ENCODE results near the gene UQCRQ. TPM values are rescaled to one million over a fixed set of nuclear protein-coding genes. Genes with fewer than 3 reads are reported as not detected.

Gene UQCRQ
- total RNA-seq, 1 donor from 2014 or later = 75.8 TPM

DNA sequence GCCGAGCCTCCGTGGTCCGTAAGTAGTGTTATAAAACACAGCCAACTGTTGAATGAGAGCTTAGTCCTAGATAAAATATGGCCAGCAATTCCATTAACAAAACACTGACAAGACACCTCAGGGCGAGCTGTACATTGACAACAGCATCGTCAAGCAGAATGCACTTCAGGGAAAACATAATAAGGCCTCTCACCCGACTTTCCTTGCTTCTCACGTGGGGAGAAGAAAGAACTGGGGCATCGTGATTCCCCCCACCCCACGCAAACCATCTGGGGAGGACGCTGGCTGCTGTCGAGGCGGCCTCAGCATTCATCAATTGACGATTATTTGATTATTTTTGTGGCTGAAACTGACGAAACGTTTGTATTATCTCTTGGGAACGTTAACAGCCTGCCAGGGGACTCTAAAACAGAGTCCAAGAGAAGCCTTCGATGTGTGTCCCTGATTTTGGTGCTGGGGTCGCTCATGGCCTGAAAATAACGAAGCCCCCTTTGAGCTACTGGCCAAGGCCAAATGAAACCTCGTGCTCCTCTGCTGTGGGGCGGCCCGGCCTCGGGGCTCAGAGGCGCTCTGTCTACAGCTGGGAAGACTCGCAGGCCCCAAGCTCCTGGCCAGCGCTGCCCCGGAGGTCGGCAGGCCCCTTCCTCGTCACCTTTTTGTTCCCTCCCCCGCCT, 637 bp upstream of the UQCRQ start:
- FAIRE-seq (no peak), DNase-seq (ENCODE audit: low spot score in 2 of 2) (no peak)

DNA sequence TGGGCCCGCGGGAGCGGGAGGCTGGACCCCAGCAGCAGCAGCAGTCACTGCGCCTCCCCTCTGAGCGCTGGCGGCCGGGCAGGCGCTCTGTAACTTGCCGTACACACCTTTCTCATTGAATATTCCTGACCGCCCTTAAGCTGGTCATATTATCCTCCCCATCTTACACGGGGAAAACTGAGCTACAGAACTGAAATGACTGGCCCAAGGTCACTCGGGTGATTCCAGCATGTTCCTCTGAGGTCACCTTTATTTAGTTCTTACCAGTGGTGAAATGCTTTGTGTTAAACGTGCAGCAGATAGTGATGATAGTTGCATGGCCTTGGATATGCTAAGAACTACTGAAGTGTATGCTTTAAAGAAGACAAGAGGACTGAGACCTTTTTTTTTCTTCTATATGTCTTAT, 607 bp downstream of the UQCRQ start:
- no peak for FAIRE-seq
- DNase-seq (ENCODE audit: low spot score in 2 of 2) = no peak

DNA sequence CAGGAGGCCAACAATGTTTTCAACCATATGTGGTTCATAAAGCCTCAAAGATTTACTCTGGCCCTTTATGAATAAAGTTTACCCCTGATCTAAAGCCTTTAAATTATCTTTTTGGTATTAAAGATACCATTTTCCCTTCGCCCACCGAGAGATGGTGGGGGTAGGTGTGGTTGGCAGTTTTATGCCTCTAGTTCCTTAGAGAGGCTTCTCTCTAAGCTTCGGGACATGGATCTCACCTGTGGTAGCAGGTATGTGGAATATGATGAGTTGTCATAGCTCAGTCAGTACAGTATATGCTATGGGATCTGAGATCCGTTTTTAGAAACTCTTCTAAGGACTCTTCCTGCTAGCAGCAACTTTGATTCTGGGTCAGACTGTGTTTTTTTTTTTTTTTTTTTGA, 2.3 kb downstream of the UQCRQ start:
- FAIRE-seq = no peak

DNA sequence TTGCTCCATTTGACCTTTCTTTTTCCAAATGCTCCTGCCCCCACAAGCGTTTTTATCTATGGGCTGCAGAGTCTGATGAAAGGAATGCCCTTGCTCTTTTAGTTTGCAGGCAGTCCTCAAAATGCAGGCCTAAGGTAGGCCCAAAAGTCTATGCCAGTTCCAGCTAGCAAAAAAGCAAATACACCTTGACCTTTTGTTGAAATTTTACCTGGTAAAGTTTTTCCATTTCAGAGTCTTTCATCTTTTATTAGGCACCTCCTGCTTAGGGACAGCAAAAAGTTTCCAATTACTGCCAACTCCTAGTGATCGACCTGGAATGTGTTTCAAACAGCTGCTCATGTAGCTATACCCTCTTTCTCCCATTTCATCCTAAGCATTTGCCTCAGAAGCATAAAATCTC, 4.4 kb downstream of the UQCRQ start:
- FAIRE-seq (no peak), DNase-seq (ENCODE audit: low spot score in 2 of 2) (no peak)

More for the DNA sequence above, 2.3 kb downstream of the UQCRQ start:
- no peak for DNase-seq (ENCODE audit: low spot score in 2 of 2)

DNA sequence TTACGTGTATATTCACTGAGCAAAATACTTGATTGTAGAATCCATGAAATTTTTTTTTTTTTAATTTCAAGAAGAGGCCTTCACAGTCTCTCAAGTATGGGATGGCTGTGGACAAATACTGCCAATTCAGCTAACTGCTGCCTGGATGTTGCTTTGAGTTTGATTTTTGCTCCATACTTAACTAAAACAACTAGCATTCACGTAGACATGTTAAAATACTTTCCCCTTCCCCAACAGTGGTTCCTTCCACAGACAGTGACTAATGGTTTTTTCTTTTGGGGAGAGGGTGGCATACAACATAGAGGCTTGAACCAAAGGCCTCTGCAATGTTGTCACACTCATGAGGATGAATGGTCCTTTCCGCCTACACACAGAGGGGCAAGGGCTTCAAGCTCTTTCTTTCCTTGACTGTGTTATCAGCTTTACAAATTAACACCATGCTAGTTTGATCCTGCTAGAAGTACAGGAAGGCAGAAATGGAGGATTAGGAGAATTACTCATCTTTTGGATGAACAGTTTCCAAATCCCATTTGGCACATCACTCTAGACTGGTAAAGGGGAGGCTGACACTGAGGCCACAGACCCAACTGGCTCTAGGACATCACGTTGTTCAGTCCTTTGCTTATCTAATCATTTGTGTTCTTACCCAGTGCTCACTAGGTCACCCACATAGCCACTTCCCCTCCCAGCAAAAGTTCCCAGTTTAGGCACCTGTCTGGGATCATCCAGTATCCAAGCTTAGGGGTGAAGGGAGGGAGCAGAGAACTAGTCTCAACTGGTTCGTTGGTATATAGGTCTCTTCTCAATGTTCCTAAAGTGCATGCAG, 5.2 kb downstream of the UQCRQ start:
- no peak for DNase-seq (ENCODE audit: low spot score in 2 of 2)
- FAIRE-seq = no peak

DNA sequence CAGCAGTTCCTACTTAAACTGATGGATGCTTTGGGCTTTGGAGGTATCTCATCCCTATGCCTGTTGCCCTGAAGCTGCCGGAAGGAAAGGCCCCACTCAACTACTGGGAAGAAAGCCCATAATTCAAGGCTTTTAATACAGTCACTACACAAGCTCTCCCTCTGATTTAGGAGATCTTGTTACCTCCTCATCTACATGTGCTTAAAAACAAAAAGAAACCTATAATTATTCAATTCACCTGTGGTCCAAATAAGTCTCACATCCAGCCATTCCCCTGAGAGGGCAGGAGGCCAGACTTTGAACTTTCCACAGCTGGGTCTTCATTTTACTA, 6.3 kb downstream of the UQCRQ start:
- DNase-seq (ENCODE audit: low spot score in 2 of 2) = no peak
- FAIRE-seq = no peak

DNA sequence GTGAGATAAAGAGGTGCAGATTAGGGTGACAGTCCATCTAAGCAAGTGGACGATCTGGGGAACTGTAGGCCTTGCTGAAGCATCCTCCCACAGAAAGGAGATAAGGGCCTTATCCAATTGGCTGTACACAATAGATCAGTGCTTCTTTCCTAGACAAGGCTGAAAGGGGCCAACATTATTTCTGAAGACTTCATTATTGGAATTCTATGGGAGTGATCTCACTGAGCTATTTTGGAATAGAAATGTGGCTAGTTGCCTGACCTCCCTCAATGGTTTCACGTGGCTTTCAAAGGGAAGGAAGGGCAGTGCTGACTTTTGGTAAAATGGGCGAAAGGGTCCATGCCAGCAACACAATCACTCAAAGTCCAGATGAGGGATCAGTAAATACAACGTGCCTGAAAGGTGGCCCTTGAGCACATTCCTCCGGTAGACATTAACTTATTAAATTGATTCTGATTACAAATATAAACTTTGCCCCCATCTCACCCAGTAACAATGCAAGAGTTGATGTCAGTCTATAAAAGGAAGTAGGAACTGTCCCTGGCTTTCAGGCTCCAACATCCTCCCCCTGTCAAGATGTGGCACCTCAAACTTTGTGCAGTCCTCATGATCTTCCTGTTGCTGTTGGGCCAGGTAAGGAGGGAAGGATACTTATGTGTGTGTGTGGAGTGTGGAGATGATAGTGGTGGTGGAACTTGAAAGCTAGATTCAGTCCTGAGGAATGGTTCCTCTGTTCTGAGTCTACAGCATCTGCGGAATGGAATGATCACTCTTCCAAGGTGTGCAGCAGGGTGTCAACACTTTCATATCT, 6.9 kb downstream of the UQCRQ start, which contains the start of gene LEAP2:
TSS of gene LEAP2 (plus strand) at position 550 of the 811 bp plus-strand sequence. CDS start at position 577, 27 bp downstream.
- no peak for DNase-seq (ENCODE audit: low spot score in 2 of 2)
- no peak for FAIRE-seq

DNA sequence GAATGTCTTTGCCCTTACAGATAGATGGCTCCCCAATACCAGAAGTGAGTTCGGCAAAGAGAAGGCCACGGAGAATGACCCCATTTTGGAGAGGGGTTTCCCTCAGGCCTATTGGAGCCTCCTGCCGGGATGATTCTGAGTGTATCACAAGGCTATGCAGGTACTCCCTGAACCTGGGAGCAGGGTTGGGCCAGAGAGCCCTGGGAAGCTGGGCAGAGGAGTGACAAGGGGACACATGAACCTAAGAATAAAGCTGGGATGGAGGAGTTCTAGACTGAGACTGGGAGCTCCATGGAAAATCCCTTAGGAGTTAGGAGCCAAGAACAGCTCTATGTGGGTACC, 7.5 kb downstream of the UQCRQ start:
- DNase-seq (ENCODE audit: low spot score in 2 of 2) (no peak), FAIRE-seq (no peak)

DNA sequence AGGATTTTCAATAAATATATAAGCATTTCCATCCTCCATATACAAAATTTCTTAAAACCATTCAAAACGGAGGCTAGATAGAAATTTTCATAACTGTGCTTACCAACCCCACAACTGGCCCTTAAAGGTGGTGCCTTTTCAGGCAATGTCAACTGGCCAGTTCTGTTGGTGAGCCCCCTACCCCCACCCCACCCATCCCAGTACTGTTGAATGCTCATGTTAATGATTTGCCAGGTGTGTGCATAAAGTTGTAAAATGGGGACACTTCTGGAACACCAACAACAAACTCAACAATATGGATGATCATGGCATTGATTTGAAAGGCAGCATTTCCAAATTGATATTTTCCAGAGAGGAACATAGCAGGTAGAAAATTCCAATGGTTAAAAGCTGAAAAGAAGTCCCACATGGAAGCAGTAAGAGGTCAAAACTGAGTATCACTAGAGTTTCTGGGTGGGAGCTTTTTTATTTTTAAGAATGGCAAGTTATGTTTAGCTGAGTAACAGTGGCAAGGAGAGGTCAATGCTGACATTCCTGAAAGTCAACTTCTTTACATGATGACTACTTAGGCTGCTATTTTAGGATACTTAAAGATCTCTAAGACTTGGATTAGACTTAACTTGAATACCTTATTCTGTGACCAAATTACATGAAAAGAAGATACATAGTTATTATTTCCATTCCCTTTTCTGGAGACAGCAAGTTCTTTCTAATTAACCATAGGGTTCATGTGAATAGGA, 9.7 kb downstream of the UQCRQ start:
- FAIRE-seq (no peak), DNase-seq (ENCODE audit: low spot score in 2 of 2) (no peak)

DNA sequence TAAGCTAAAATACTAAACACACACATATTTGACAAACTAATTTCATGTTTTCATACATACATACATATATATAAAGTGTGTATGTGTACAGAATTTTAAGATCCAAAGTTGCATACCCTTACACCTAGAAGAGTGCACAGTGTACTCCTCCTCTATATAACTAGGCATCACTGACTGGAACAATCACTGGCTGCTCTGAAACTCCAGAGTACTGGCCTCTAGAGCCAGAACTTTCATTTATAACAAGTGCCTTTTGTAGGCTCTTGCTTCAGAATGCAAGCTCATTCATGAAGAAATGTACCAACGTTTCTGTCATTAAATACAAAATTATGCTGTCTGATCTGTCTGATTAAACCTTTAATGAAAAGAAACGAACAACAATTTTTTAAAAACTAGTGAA, 11.0 kb downstream of the UQCRQ start:
- no peak for DNase-seq (ENCODE audit: low spot score in 2 of 2)
- peak; percentile 10 for FAIRE-seq

DNA sequence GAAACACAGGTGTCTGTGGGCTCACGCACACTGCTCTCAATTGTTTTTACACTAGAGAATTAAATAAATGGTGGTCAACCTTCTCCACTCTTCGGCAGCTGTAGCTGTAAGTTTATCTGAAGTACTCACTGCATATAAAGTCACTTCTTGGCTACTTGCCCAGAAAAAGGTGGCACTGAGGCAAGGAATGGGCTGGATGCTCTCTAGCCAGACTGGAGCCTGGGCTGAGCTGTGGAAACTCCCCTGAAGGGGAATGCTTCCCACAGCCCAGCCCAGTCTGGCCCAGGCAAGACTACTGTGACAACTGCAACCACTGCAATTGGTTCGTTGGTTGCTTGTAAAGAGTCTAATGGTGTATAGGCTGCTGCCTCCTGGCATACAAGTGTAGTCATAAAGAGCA, 11.5 kb downstream of the UQCRQ start:
- FAIRE-seq = no peak
- no peak for DNase-seq (ENCODE audit: low spot score in 2 of 2)

DNA sequence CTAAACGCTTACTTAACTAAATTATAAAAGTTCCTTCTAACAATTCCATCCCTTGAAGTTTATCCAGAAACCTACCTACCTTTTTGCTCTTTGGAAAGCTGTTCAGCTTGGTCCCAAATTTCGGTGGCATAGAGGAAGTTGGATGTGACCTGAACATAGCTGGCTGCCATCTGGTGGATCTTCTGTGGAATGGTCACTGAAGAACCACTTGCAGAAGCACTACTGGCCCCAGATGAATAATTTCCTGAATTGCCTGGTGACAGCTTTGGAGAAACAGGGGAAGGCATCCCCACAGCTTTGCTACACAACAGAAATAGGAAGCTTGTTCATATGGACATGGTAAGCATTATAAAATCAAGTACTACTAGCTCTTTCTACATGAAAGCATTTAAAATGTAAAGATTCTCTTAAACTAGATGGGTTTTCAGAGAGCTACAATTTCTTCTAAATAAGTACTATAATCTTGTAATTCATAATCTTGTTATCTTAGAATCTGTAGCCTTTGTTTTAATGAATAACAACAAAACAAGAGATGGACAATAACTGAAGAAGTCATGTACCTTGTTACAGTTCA, 16.9 kb downstream of the UQCRQ start:
- peak; percentile 23 for FAIRE-seq
- peak; percentile 20 to 34 for DNase-seq (ENCODE audit: low spot score in 2 of 2)

DNA sequence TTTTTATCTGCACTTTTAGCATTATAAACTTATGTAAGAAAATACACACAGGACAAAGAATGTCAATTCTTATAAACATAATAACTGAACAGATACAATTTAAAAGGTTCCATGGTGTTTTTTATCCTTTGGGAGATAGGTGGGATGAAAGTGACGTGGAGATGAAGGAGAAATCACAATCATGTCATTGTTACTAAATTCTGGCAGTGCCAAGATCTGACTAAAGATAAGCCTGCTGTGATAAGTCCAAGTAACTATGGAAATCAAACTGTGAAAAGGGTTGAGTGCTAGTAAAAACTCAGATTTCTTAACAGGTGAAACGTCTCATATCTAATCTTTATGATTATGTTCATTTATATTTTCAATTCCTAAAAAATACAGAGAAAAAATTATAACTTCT, 18.1 kb downstream of the UQCRQ start:
- FAIRE-seq (no peak), DNase-seq (ENCODE audit: low spot score in 2 of 2) (no peak)

DNA sequence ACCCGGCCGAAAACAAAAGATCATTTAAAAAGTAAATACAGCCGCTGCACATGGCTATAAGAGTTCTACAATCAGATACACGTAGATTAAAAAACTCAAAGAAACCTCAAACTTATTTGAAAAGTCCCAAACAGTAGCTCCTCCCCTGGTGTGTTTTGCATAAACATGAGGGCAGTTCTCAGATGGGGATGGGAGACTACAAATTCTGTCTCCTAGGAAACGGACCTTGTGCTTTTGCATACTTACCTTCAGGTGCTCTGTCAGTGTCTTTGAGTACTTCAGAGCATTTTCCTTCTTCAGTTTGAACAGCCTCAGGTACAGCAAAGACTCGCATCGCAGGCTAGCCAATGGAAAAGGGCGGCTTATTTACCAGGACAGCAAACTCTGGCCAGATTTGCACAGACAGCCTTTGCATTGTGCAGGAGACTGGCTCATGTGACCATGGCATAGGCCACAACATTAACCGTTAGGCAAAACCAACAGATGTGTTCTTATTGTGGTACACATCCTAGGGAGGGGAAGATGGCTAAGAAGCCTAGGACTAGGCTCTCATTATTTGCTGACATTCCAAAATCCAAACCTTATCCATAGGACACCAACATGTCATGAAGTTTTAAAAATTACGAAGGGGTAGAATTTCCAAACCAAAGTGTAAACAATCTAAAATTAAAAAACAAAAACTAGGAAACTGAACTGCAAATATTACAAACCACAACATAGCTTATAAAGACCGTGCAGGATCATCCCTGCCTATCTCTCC, 19.8 kb downstream of the UQCRQ start:
- FAIRE-seq (no peak), DNase-seq (ENCODE audit: low spot score in 2 of 2) (no peak)

DNA sequence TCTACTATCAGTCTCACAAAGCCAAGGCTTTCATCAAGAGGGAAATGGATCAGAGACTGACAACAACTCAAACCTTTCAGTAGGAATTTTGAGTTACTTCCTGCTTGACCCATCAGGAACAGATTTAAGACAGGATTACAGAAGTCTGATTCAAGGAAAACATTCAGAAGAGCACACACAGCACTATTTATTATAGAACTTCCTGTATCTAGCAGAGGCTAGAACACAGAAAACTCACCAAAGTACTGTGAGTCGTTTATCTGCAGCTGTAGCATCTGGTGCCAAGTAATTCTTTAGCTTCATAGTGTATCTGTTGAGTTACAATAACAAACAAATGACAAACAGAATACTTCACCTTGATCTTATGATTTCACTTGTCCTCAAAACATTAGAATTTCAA, 20.8 kb downstream of the UQCRQ start:
- FAIRE-seq (no peak), DNase-seq (ENCODE audit: low spot score in 2 of 2) (no peak)

DNA sequence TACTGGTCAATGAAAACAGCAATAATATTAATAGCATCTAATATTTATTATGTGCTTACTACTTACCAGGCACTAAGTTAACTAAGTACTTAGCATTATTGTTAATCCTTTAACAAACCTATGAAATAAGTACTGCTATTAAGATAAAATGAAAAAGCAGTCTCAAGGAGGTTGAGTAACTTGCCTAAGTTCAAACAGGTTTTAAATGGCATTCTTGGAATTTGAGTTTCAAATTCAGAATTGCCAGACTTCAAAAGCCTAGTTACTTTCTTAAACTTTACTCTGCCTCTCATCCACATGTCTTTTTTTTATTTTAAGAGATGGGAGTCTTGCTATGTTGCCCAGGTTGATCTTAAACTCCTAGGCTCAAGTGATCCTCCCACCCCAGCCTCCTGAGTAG, 23.1 kb downstream of the UQCRQ start:
- FAIRE-seq = no peak

DNA sequence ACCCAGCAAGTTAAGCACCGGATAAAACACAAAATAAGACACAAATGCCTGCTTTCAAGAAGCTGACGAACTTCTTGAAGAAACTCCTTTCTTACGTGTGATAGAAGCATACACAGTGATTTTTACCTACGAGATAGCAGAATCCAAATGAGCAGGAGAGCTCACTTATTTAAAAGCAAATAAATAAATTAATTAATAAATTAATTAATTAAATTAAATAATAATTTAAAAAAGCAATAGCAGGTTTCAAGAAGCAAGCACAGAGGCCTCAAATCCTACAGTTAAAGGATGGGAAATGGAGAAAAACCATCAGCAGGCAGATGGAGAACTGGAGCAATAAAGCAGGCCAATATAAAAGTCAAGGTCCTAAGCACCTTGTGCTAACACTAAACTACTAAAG, 24.4 kb downstream of the UQCRQ start:
- DNase-seq (ENCODE audit: low spot score in 2 of 2) (no peak), FAIRE-seq (no peak)

More for the DNA sequence above, 23.1 kb downstream of the UQCRQ start:
- DNase-seq (ENCODE audit: low spot score in 2 of 2) = no peak

DNA sequence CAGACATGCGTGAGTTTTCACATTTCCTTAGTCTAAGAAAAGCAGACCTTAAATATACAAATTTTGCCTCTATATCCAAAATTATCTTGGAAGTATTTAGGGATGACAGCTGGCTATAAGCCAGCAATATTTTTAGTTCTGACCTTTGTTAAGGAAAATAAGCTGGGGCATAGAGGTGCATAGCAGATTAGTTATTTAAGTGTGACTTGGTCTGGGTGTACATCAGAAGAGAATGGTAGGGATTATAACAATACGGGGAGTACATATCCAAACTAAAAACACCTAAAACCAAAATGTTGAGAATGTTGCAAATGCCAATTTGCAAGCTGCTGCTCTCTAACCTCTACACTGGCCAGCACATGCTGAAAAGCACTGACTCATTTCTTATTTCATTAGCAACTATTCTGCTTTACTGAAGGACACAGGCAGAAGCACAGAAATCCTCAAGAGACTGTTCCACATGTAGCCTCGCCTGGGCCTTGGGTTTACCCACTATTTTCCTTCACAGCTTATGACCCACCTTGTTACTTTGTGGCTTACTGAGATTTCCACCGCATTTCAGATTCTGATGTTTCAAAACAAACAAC, 29.4 kb downstream of the UQCRQ start:
- DNase-seq (ENCODE audit: low spot score in 2 of 2) (no peak), FAIRE-seq (no peak)

DNA sequence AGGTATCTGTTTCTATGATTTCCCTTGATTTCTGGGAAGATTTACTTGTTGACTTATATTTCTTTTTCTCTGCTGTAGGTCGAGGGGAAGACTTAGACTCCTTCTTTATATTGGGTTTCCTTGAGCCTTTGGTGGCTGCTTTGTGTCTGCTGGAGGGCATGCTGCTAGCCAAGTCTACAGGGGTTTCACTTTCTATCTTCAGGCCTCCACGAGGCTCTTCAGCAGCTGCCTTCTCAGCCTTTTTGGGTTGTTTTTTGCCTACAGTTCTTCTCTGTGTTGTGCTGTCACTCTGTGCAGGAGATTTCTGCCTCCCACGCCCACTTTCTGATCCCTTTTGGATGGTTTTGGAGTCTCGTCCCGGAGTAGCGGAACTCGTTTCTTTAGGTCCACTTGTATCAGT, 30.2 kb downstream of the UQCRQ start:
- no peak for FAIRE-seq

More for the DNA sequence above, 30.2 kb downstream of the UQCRQ start:
- no peak for DNase-seq (ENCODE audit: low spot score in 2 of 2)

All from frontal cortex (tissue), 4 donors.